Heart right ventricle (tissue), 16 donors: Measurements from ENCODE around the gene PLEKHG5. TPM values are rescaled to one million over a fixed set of nuclear protein-coding genes. Genes with fewer than 3 reads are reported as not detected.
"Not testable (repeated sequence)": the region's sequence is repeated elsewhere in the genome, so short reads cannot be mapped to it uniquely, and the experiment has no call there.

ENCODE experiments used
- ATAC-seq, 8 donors: fragments of 200-7000 bp; cut with Tn5 transposase; one replicate each; pipeline ENCODE4 v1.9.1; 2020; ENCODE audit warnings: mild to moderate bottlenecking in 8 of 8, moderate library complexity in 8 of 8, moderate number of reproducible peaks in 1 of 8
- DNase-seq, 2 donors: peaks; one replicate each; pipeline ENCODE4 v3.0.0-alpha.2; 2020
- H3K27ac ChIP-seq, 10 donors: fragments of 200-600 bp; sonication (generic) in 2 of 10; one replicate each; pipeline versions ENCODE4 v1.5.0 to v1.8.0; 2020 to 2022; ENCODE audit warnings: mild to moderate bottlenecking in 3 of 10
- H3K27me3 ChIP-seq, 7 donors: fragments of 200-600 bp; one replicate each; pipeline ENCODE4 v1.8.0; 2021 to 2022; ENCODE audit warnings: mild to moderate bottlenecking in 2 of 7
- H3K36me3 ChIP-seq, 9 donors: fragments of 200-600 bp; sonication (generic) in 1 of 9; one replicate each; pipeline versions ENCODE4 v1.5.0 to v1.8.0; 2020 to 2022; ENCODE audit warnings: mild to moderate bottlenecking in 2 of 9
- H3K4me1 ChIP-seq, 9 donors: fragments of 200-600 bp; sonication (generic) in 1 of 9; one replicate each; pipeline versions ENCODE4 v1.5.0 to v1.8.0; 2020 to 2022; ENCODE audit warnings: mild to moderate bottlenecking in 4 of 9
- H3K4me3 ChIP-seq, 10 donors: fragments of 200-600 bp; sonication (generic) in 2 of 10; one replicate each; pipeline versions ENCODE4 v1.5.0 to v1.8.0; 2020 to 2022; ENCODE audit warnings: mild to moderate bottlenecking in 7 of 10, moderate library complexity in 2 of 10
- H3K9me3 ChIP-seq, 11 donors: fragments of 200-600 bp in 10 of 11; sonication (generic) in 2 of 11; one replicate each; pipeline versions ENCODE4 v1.5.0 to v1.8.0; 2013 to 2022; ENCODE audit warnings: mild to moderate bottlenecking in 2 of 11, control low read depth in 1 of 11, moderate library complexity in 1 of 11
- WGBS, 2 donors: extraction: QIAGEN DNeasy Blood & Tissue Kit; methylation state at CpG; one replicate each; pipeline ENCODE4 v1.1.7; 2013; ENCODE audit warnings: inconsistent platforms in 1 of 2; 5-methylcytosine and 5-hydroxymethylcytosine counted together
- intact Hi-C, 10 donors: fragments of 100-400 bp; cut with DNase I; formaldehyde crosslinking; loops; one replicate each; pipeline versions ENCODE4 v1.11.1 to v1.14.2; 2022
- polyA plus RNA-seq, 2 donors: library from polyadenylated mRNA; stranded (reverse); fragments of 200-250 nt; gene quantifications; one replicate each; pipeline ENCODE4 v1.2.3, GENCODE V29; 2013
- total RNA-seq, 10 donors: library from RNA; stranded (reverse); fragmentation: NEBNext Ultra II Directional in 3 of 10; extraction: Animal tissue kit (Norgen Biotek cat#: 25700) in 3 of 10; gene quantifications; one replicate each; pipeline versions ENCODE4 v1.2.1 to v1.2.4, GENCODE V29; 2021 to 2023
- TF ChIP-seq, protein P1 (sequence below), 9 donors: fragments of 200-600 bp; sonication (generic) in 2 of 9; IDR thresholded peaks; one replicate each; pipeline versions ENCODE4 v1.5.0 to v1.8.0; 2021 to 2022; ENCODE audit warnings: antibody characterized with exemption in 9 of 9, mild to moderate bottlenecking in 5 of 9, moderate library complexity in 1 of 9
- donor health status: Arrhythmogenic right ventricular cardiomyopathy.
- donor health status: ischemic (EF 13 %, LVEDD 7.1; RV severe dilation, severe dysfunction).
- donor health status: healthy with polysubstance abuse.
- donor health status: DM: no; HTN: yes; CAD: no.
- donor health status: DM: no; HTN: no; CAD: no.
- donor health status: ischemic (EF 25% LVEDD 6.9; RV normal size, moderate dysfunction).
- donor health status: ischemic (EF 25% LVEDD 5.7; RV mildly dilated, moderate dysfunction).
- donor health status: healthy.
- donor health status: DM: yes; HTN: yes; CAD: no.
- donor health status: Ischemic cardiomyopathy.
- donor health status: ischemic (EF 35%, LVEDD 5.7; RV mildly dilated, moderate dysfunction).
- donor health status: nonischemic (EF 11% LVEDD 7.7; RV severe dilation, severe dysfunction).
- donor health status: DM: yes; HTN: yes; CAD: no.
- donor health status: PGD.
- donor health status: ischemic (EF 29% LVEDD 5.4; RV normal size, mild dysfunction).
- donor health status: nonischemic (EF 23%, LVEDD 6.1; RV moderate dilation, normal function).

The PLEKHG5 gene
- total and polyA plus RNA-seq, 12 donors = 6.6 to 28.7 (median 15.3) TPM

DNA sequence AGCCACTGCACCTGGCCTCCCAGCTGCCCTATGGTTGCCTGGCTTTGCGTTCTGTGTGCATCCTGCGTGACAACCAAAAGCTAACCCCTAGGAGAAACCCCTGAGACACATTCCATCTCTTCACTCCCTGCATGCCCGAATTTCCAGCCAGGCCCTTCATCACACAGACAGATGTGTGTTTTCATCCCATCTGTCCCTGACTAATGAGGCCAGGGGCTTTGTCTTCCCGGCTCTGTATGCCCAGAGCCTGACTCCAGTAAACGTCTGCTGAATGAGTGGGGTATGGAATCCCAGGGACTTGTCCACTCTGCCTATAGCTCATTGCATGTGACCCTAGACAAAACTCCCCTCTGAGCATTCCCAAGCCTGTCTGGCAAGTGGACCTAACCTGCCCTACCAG lies 57.3 kb downstream of the PLEKHG5 start:
- no peaks in the 10 kb centered on the region for H3K36me3 ChIP-seq
- intact Hi-C loops = loop anchor here in 2 of 10 donors (10.0 kb wide), 1 partner anchor 189 kb away; the partner anchor contains the start of gene HES3 (in 2 of the 2)
- 65 to 76% methylated on average over 5 of the region's 5 CpGs for WGBS, 2 donors
- no peak for DNase-seq
- H3K27ac ChIP-seq = no peak overlapping the region
- ATAC-seq = no peak
- peaks cover 0 to 45% (median 39%) of the 10 kb centered on the region in 7 donors for H3K27me3 ChIP-seq
- TF ChIP-seq, protein P1, sequence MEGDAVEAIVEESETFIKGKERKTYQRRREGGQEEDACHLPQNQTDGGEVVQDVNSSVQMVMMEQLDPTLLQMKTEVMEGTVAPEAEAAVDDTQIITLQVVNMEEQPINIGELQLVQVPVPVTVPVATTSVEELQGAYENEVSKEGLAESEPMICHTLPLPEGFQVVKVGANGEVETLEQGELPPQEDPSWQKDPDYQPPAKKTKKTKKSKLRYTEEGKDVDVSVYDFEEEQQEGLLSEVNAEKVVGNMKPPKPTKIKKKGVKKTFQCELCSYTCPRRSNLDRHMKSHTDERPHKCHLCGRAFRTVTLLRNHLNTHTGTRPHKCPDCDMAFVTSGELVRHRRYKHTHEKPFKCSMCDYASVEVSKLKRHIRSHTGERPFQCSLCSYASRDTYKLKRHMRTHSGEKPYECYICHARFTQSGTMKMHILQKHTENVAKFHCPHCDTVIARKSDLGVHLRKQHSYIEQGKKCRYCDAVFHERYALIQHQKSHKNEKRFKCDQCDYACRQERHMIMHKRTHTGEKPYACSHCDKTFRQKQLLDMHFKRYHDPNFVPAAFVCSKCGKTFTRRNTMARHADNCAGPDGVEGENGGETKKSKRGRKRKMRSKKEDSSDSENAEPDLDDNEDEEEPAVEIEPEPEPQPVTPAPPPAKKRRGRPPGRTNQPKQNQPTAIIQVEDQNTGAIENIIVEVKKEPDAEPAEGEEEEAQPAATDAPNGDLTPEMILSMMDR (IDR thresholded peaks at IDR 0.05) = no peak
- no peak overlapping the region for H3K4me3 ChIP-seq
- H3K4me1 ChIP-seq = peaks cover 0 to 10% (median 0%) of the 10 kb centered on the region in 9 donors
- no peaks in the 10 kb centered on the region for H3K9me3 ChIP-seq

DNA sequence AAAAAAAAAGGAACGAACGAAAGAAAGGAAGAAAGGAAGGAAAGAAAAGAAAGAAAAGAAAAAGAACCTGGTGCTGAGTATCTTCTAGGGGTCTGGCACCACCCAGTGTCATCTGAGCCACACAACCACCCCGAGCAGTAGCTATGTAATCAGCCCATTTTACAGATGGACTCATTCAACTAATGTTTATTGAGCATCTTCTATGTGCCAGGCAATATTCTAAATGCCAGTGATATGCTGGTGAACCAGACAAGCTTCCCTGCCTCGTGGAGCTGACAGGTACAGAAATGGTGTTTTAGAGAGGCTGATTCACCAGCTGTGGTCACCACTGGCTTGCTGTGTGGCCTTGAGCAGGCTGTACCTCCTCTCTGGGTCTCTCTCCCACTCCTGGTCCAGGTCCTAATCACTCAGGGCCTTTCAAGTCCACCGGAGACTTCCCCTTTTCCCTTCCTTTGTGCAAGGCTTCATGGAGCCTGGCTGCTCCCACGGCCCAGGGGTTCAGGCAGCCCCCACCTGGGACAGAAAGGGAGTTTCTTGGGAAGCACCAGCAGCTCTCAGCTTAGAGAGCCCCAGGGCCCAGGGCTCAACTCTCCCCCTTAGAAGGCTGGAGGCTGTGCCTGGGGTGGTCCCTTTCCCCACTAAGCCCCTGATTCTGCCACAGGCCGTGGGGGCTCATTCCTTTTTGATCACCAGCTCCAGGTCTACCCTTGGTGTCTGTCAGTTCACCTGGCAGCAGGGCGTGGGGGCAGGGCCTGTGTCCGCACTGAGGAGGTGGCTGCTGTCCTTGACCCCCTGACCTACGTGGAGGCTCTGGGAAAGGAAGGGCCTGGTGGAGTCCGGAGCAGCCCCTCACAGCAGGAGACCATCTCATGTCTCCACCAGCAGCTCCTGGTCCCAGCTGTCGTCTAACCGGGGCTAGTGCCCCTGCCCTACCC lies 59.6 kb downstream of the PLEKHG5 start:
- DNase-seq, ATAC-seq, H3K4me1 ChIP-seq, H3K36me3 ChIP-seq, H3K27ac ChIP-seq, H3K9me3 ChIP-seq, H3K4me3 ChIP-seq: not testable (repeated sequence)
- 76 to 79% methylated on average over 13 of the region's 13 CpGs for WGBS, 2 donors
- H3K27me3 ChIP-seq = peaks cover 7 to 48% (median 36%) of the 10 kb centered on the region in 7 donors
- intact Hi-C loops = loop anchor here in 2 of 10 donors (10.0 kb wide), 1 partner anchor 187 kb away; the partner anchor contains the start of gene HES3 (in 2 of the 2)

DNA sequence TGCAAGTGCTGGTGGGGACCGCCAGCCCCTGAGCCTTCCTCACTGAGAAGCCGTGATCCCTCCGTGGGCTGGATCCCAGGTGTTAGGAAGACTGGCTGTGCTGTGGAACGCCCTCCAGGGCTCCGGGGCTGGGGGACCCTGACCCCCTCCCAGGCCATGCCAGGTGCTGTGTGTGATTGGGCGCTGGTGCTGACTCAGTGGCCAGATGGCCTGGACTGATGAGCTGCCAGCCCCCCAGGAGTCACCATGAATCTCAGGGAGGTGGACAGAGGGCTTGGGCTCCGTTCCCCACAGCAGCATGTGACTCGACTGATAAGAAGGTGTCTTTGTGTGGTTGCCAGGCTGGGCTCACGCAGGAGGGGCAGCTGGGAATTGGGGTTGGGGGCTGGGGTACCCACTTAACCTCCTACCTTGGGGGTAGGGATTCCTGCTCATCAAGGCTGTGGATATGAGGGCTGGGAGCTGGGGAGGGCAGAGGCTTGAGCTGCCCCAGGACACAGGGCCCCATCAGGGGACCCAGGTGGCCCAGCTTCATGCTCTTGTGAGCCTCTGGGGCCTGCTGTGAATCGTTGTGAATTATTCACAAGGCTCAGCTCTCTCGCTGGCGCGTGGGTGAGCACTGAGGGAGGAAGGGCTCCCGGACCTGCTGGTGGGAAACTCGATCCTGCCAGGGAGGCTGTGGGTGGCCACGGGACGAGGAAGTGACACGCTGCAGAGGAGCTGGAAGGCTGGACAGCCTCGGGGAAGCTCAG lies 61.6 kb downstream of the PLEKHG5 start:
- ATAC-seq = peak in 4 of 8 donors; percentile 13 to 22 (median 17)
- not testable (repeated sequence) for DNase-seq, H3K36me3 ChIP-seq, H3K27ac ChIP-seq, H3K4me3 ChIP-seq, H3K9me3 ChIP-seq
- H3K27me3 ChIP-seq = peaks cover 26 to 64% (median 57%) of the 10 kb centered on the region in 7 donors
- H3K4me1 ChIP-seq = peaks cover 0 to 12% (median 6%) of the 10 kb centered on the region in 9 donors
- 31 to 32% methylated on average over 19 of the region's 19 CpGs for WGBS, 2 donors
- intact Hi-C loops = loop anchor here in 2 of 10 donors (10.0 kb wide), 1 partner anchor 185 kb away; the partner anchor contains the start of gene HES3 (in 2 of the 2)

DNA sequence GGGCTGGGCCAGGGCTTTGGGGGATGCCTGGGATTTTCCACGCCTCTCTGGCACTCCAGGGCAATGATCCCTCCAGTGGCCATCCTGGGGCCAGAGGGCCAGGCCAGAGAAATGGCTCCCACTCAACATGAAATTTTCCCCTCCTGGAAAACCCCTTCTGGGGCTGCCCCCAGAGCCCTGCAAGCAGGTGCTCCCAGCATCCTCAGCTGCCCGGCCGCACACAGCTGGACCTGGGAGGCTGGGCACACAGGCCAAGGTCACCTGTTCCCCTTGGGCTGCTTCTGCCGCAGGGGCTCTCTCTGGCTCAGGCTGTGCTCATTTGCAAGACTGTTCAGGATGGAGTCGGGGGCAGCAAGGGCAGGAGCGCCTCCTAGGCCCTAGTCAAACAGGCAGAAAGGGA lies 63.0 kb downstream of the PLEKHG5 start:
- H3K36me3 ChIP-seq, H3K9me3 ChIP-seq, H3K27ac ChIP-seq, DNase-seq, intact Hi-C loops, H3K4me3 ChIP-seq, ATAC-seq: not testable (repeated sequence)
- Histone ChIP-seq H3K27me3 (peaks cover 40 to 78% (median 70%) of the 10 kb centered on the region in 7 donors), H3K4me1 (peaks cover 8 to 22% (median 16%) of the 10 kb centered on the region in 9 donors)
- WGBS, 2 donors = 79 to 86% methylated on average over 6 of the region's 6 CpGs

DNA sequence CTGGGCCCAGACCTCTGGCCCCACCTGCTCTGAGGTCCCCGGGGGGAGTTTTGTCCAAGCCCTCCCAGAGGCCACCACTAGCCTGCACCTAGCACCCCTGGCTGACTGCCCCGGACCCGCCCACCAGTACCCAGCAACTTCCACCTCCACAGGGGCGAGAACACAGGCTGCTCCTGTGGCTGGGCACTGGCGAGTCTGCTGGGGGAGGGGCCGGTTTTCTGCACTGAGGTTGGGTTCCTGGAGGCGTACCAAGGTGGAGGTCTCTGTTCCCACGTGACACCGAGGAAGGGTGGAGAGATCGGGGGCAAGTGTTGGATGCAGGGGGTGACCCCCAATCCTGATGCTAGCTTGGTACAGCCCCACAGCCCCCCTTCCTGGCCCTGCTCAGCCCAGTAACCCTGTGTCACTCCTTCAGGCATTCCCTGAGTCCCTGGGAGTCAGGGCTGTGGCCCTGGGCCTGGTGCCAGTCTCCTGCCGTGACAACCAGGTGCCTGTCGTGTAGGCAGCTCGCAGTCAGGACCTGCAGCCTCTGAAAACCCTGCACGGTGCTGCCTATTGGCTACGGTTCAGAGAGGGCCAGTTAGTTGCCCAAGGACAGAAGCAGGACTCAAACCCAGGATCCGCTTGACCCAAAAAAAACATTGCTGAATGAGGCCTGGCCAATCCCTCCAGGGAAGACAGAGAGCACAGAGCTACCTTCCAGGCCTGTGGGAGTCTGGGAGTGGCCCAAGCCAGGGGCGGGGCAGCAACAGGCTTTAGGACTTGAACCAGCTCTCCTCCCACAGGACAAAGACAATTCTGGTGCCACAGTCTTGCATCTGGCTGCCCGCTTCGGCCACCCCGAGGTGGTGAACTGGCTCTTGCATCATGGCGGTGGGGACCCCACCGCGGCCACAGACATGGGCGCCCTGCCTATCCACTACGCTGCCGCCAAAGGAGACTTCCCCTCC lies 63.8 kb downstream of the PLEKHG5 start:
- Histone ChIP-seq H3K36me3 (no peaks in the 10 kb centered on the region), H3K4me3 (no peak overlapping the region), H3K9me3 (no peaks in the 10 kb centered on the region), H3K27me3 (peaks cover 40 to 86% (median 78%) of the 10 kb centered on the region in 7 donors), H3K27ac (no peak overlapping the region), H3K4me1 (peaks cover 13 to 29% (median 23%) of the 10 kb centered on the region in 9 donors)
- no peak for ATAC-seq
- 84% methylated on average over 26 of the region's 26 CpGs for WGBS, 2 donors
- TF ChIP-seq, protein P1 (IDR thresholded peaks at IDR 0.05) = no peak
- DNase-seq = no peak
- intact Hi-C loops = no loop called here
